GM23248 (cell line): Measurements from ENCODE around the gene DYNAP.

Experiments used
- EZH2 ChIP-seq: fragments of 200-600 bp; sonication (generic); IDR thresholded peaks from 2 replicates; pipeline ENCODE4 v1.6.1; 2018; ENCODE audit warnings: antibody characterized with exemption, mild to moderate bottlenecking; ENCODE audit not compliant: insufficient read depth, poor library complexity, severe bottlenecking
- EZH2phosphoT487 ChIP-seq: fragments of 200-600 bp; sonication (generic); IDR thresholded peaks from 2 replicates; pipeline ENCODE4 v1.6.1; 2018; ENCODE audit warnings: antibody characterized with exemption, moderate library complexity, mild to moderate bottlenecking, low read depth; ENCODE audit not compliant: insufficient read depth

- TF ChIP-seq EZH2 = no peak
- no peak for TF ChIP-seq EZH2phosphoT487
Observed at GRCh38 chr18:54608028-54608642, 17.1 kb downstream of the DYNAP start.
